Liver (tissue), 9 donors: ENCODE results near the gene RGS12. TPM values are rescaled to one million over a fixed set of nuclear protein-coding genes. Genes with fewer than 3 reads are reported as not detected.

ENCODE experiments used
- DNase-seq: peaks from one replicate; pipeline ENCODE4 v3.0.0-alpha.2; 2017; ENCODE audit warnings: low spot score
- H3K27ac ChIP-seq, 2 donors: one replicate each; pipeline ENCODE4 v1.7.0; 2013; ENCODE audit warnings: inconsistent platforms in 2 of 2, low read length in 2 of 2, control low read depth in 1 of 2, low read depth in 1 of 2, mild to moderate bottlenecking in 1 of 2
- H3K27me3 ChIP-seq, 4 donors: one replicate each; pipeline versions ENCODE4 v1.6.1 to v1.7.0; 2013; ENCODE audit warnings: low read length in 3 of 4, inconsistent platforms in 1 of 4, mild to moderate bottlenecking in 1 of 4, moderate library complexity in 1 of 4; ENCODE audit not compliant: control insufficient read depth in 4 of 4, insufficient read depth in 4 of 4
- H3K36me3 ChIP-seq, 4 donors: one replicate each; pipeline versions ENCODE4 v1.6.1 to v1.7.0; 2013; ENCODE audit warnings: low read length in 3 of 4, mild to moderate bottlenecking in 3 of 4, low read depth in 1 of 4, moderate library complexity in 1 of 4; ENCODE audit not compliant: control insufficient read depth in 4 of 4, insufficient read depth in 3 of 4
- H3K4me1 ChIP-seq, 4 donors: one replicate each; pipeline versions ENCODE4 v1.6.1 to v1.7.0; 2013; ENCODE audit warnings: low read length in 3 of 4, mild to moderate bottlenecking in 3 of 4, moderate library complexity in 1 of 4; ENCODE audit not compliant: control insufficient read depth in 4 of 4, insufficient read depth in 4 of 4
- H3K4me3 ChIP-seq, 3 donors: one replicate each; pipeline versions ENCODE4 v1.6.1 to v1.7.0; 2013; ENCODE audit warnings: low read length in 3 of 3, control low read depth in 1 of 3, low read depth in 1 of 3, mild to moderate bottlenecking in 1 of 3
- H3K9ac ChIP-seq, 2 donors: one replicate each; pipeline ENCODE4 v1.7.0; 2013; ENCODE audit warnings: low read length in 2 of 2, mild to moderate bottlenecking in 2 of 2, moderate library complexity in 2 of 2, control low read depth in 1 of 2, low read depth in 1 of 2
- H3K9me3 ChIP-seq, 4 donors: one replicate each; pipeline versions ENCODE4 v1.6.1 to v1.7.0; 2013; ENCODE audit warnings: low read length in 3 of 4; ENCODE audit not compliant: control insufficient read depth in 4 of 4
- EGR1 ChIP-seq, 2 donors: IDR thresholded peaks; 2 replicates each; pipeline ENCODE4 v1.6.1; 2016 to 2018; ENCODE audit warnings: antibody characterized with exemption in 2 of 2, low read depth in 2 of 2
- FOXA2 ChIP-seq: IDR thresholded peaks from 2 replicates; pipeline ENCODE4 v1.6.1; 2016; ENCODE audit warnings: antibody characterized with exemption
- GABPA ChIP-seq, 2 donors: IDR thresholded peaks in 1 of 2; conservative IDR thresholded peaks in 1 of 2; 2 replicates each; pipeline ENCODE4 v1.6.1; 2016; ENCODE audit warnings: antibody characterized with exemption in 2 of 2, mild to moderate bottlenecking in 1 of 2, moderate library complexity in 1 of 2
- HNF4A ChIP-seq, 2 donors: conservative IDR thresholded peaks; 2 replicates each; pipeline ENCODE4 v1.6.1; 2016; ENCODE audit warnings: antibody characterized with exemption in 2 of 2, mild to moderate bottlenecking in 2 of 2
- MAX ChIP-seq: IDR thresholded peaks from 2 replicates; pipeline ENCODE4 v1.6.1; 2016; ENCODE audit warnings: antibody characterized with exemption
- RAD21 ChIP-seq, 2 donors: IDR thresholded peaks; 2 replicates each; pipeline ENCODE4 v1.6.1; 2016; ENCODE audit warnings: antibody characterized with exemption in 2 of 2, mild to moderate bottlenecking in 2 of 2
- SP1 ChIP-seq: IDR thresholded peaks from 2 replicates; pipeline ENCODE4 v1.6.1; 2018; ENCODE audit warnings: antibody characterized with exemption, mild to moderate bottlenecking
- TAF1 ChIP-seq: conservative IDR thresholded peaks from 2 replicates; pipeline ENCODE4 v1.6.1; 2016; ENCODE audit warnings: antibody characterized with exemption, mild to moderate bottlenecking
- ZBTB33 ChIP-seq: IDR thresholded peaks from 2 replicates; pipeline ENCODE4 v1.6.1; 2016; ENCODE audit warnings: antibody characterized with exemption
- WGBS: extraction: QIAGEN DNeasy Blood & Tissue Kit; methylation state at CpG from one replicate; pipeline ENCODE4 v1.1.7; 2013; 5-methylcytosine and 5-hydroxymethylcytosine counted together
- polyA plus RNA-seq, 2 donors: library from polyadenylated mRNA; stranded (reverse) in 1 of 2; unstranded in 1 of 2; fragments of 200-250 nt in 1 of 2; fragments of >200 nt in 1 of 2; fragmentation: Nextera tagmentation in 1 of 2; extraction: Ambion mirVana in 1 of 2; gene quantifications; one replicate each; pipeline versions ENCODE4 v1.2.1 to v1.2.3, GENCODE V29; 2013 to 2015
- total RNA-seq, 2 donors: library from RNA; depleted of rRNA; stranded (reverse); fragments of >200 nt; gene quantifications; one replicate each; pipeline ENCODE4 v1.2.3, GENCODE V29; 2014
- TF ChIP-seq, protein P1 (sequence below): IDR thresholded peaks from 2 replicates; pipeline ENCODE4 v1.6.1; 2016; ENCODE audit warnings: antibody characterized with exemption, mild to moderate bottlenecking
- TF ChIP-seq, protein P2 (sequence below): fragments of 150-350 bp; IDR thresholded peaks from 2 replicates; pipeline ENCODE4 v1.5.1; 2017; ENCODE audit warnings: improper control_type of control experiment, low read depth, low read length; ENCODE audit not compliant: missing input control
- donor health status: healthy.
- donor health status: healthy.
- donor health status: healthy.
- donor health status: healthy.
- donor health status: healthy.

Gene RGS12
- total and polyA plus RNA-seq, 4 donors: 6.4 to 23.2 (median 11.5) TPM

- H3K4me1 ChIP-seq: peaks cover 6 to 18% (median 14%) of the 10 kb centered on the region in 4 donors
- H3K27me3 ChIP-seq: no peaks in the 10 kb centered on the region
- 93% methylated on average over 19 of the region's 19 CpGs for WGBS
- no peaks in the 10 kb centered on the region for H3K36me3 ChIP-seq
- H3K4me3 ChIP-seq: no peak overlapping the region
- TF ChIP-seq GABPA (IDR thresholded peaks at IDR 0.05 in 1 of 2, conservative IDR thresholded peaks at IDR 0.05 in 1 of 2) (no peak), SP1 (no peak), FOXA2 (no peak), MAX (no peak)
- TF ChIP-seq, protein P1, sequence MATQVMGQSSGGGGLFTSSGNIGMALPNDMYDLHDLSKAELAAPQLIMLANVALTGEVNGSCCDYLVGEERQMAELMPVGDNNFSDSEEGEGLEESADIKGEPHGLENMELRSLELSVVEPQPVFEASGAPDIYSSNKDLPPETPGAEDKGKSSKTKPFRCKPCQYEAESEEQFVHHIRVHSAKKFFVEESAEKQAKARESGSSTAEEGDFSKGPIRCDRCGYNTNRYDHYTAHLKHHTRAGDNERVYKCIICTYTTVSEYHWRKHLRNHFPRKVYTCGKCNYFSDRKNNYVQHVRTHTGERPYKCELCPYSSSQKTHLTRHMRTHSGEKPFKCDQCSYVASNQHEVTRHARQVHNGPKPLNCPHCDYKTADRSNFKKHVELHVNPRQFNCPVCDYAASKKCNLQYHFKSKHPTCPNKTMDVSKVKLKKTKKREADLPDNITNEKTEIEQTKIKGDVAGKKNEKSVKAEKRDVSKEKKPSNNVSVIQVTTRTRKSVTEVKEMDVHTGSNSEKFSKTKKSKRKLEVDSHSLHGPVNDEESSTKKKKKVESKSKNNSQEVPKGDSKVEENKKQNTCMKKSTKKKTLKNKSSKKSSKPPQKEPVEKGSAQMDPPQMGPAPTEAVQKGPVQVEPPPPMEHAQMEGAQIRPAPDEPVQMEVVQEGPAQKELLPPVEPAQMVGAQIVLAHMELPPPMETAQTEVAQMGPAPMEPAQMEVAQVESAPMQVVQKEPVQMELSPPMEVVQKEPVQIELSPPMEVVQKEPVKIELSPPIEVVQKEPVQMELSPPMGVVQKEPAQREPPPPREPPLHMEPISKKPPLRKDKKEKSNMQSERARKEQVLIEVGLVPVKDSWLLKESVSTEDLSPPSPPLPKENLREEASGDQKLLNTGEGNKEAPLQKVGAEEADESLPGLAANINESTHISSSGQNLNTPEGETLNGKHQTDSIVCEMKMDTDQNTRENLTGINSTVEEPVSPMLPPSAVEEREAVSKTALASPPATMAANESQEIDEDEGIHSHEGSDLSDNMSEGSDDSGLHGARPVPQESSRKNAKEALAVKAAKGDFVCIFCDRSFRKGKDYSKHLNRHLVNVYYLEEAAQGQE: no peak
- DNase-seq: no peak
- no peak overlapping the region for H3K27ac ChIP-seq
- no peaks in the 10 kb centered on the region for H3K9me3 ChIP-seq
- no peak overlapping the region for H3K9ac ChIP-seq
Observed at GRCh38 chr4:3294401-3295241, 1.8 kb downstream of the RGS12 start.

DNA sequence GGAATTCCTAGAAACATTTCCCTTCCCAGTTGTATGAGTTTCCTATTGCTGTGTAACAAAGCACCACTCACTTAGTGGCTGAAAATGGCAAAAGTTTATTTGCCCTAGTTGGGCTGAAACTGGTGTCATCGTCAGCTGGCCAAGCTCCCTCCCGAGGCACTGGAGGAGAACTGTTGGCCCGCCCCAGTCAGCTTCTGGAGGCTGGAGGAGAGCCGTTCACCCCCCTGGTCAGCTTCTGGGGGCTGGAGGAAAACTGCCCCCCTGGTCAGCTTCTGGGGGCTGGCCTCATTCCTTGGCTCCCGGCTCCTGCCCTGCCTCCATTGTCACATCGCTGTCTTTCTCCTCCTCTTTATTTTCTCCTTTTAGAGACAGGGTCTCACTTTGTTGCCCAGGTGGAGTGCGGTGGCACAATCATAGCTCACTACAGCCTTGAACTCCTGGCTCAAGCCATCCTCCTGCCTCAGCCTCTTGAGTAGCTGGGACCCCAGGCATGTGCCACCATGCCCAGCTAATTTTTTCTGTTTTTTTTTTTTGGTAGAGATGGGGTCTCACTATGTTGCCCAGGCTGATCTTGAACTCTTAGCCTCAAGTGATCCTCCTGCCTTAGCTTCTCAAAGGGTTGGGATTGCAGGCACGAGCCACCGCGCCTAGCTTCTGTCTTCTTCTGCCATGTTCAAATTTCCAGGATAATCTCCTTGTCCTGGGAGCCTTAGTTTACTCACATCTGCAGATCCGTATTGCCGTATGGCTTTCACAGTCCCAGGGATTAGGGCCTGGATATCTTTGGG, 3.2 kb downstream of the RGS12 start:
- H3K4me1 ChIP-seq: peaks cover 6 to 18% (median 14%) of the 10 kb centered on the region in 4 donors
- no peak overlapping the region for H3K9ac ChIP-seq
- no peaks in the 10 kb centered on the region for H3K27me3 ChIP-seq
- no peak for TF ChIP-seq SP1
- no peak for TF ChIP-seq HNF4A (conservative IDR thresholded peaks at IDR 0.05)
- no peak for TF ChIP-seq RAD21 (IDR thresholded peaks at IDR 0.05)
- TF ChIP-seq FOXA2: no peak
- no peak for TF ChIP-seq ZBTB33
- TF ChIP-seq, protein P2, sequence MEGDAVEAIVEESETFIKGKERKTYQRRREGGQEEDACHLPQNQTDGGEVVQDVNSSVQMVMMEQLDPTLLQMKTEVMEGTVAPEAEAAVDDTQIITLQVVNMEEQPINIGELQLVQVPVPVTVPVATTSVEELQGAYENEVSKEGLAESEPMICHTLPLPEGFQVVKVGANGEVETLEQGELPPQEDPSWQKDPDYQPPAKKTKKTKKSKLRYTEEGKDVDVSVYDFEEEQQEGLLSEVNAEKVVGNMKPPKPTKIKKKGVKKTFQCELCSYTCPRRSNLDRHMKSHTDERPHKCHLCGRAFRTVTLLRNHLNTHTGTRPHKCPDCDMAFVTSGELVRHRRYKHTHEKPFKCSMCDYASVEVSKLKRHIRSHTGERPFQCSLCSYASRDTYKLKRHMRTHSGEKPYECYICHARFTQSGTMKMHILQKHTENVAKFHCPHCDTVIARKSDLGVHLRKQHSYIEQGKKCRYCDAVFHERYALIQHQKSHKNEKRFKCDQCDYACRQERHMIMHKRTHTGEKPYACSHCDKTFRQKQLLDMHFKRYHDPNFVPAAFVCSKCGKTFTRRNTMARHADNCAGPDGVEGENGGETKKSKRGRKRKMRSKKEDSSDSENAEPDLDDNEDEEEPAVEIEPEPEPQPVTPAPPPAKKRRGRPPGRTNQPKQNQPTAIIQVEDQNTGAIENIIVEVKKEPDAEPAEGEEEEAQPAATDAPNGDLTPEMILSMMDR: no peak
- TF ChIP-seq, protein P1: no peak
- no peak for TF ChIP-seq MAX
- TF ChIP-seq TAF1: no peak
- no peak for TF ChIP-seq EGR1 (IDR thresholded peaks at IDR 0.05; ENCODE audit: low read depth in 2 of 2)
- no peaks in the 10 kb centered on the region for H3K9me3 ChIP-seq
- DNase-seq: no peak
- H3K36me3 ChIP-seq: no peaks in the 10 kb centered on the region
- 96% methylated on average over 12 of the region's 12 CpGs for WGBS
- no peak overlapping the region for H3K4me3 ChIP-seq
- no peak overlapping the region for H3K27ac ChIP-seq
